GM12878 (cell line): ENCODE results near the gene LSR. TPM values are rescaled to one million over a fixed set of nuclear protein-coding genes. Genes with fewer than 3 reads are reported as not detected.
A peak's percentile ranks its signal among the peaks of the same experiment; 100 is the strongest.

Experiments used
- ATAC-seq: fragments of 200-7000 bp; cut with Tn5 transposase; 3 replicates; pipeline ENCODE4 v1.9.1; 2020; ENCODE audit warnings: mild to moderate bottlenecking, moderate library complexity
- BruUV-seq: library from RNA; stranded (reverse); fragments of 400-500 nt; replicated peaks from 2 replicates; lab custom pipeline; 2021; lab: Mats Ljungman, UMichigan
- CTCF ChIA-PET: fragments of 300-600 bp; sonication (Branson Sonifier 250); formaldehyde crosslinking; extraction: SDS; loops from one replicate; lab custom pipeline; 2021; ENCODE audit warnings: inconsistent platforms; lab: Yijun Ruan, JAX
- POLR2A ChIA-PET: fragments of 350-600 bp; formaldehyde crosslinking; extraction: SDS; loops from one replicate; lab custom pipeline; 2021; ENCODE audit warnings: inconsistent platforms; lab: Charles Lee
- RAD21 ChIA-PET: fragments of 300-600 bp; sonication (Branson Sonifier 250); formaldehyde crosslinking; loops from one replicate; lab custom pipeline; 2023; ENCODE audit warnings: antibody characterized with exemption; ENCODE audit not compliant: unreplicated experiment; lab: Charles Lee
- SMC1A ChIA-PET: fragments of 300-600 bp; sonication (Branson Sonifier 250); formaldehyde crosslinking; loops from one replicate; lab custom pipeline; 2023; ENCODE audit not compliant: unreplicated experiment, uncharacterized antibody; lab: Charles Lee
- DNase-seq: peaks from one replicate; pipeline ENCODE4 v3.0.0-alpha.2; 2011; ENCODE audit warnings: low read depth, low spot score
- FAIRE-seq: peaks from 3 replicates; lab custom pipeline; 2011; peaks lifted over from hg19 to GRCh38; lab: Jason Lieb, UNC
- H2AFZ ChIP-seq: 2 replicates; pipeline ENCODE4 v1.6.0; 2011; ENCODE audit warnings: low read depth, low read length, control low read depth; ENCODE audit not compliant: control insufficient read depth
- H3K27ac ChIP-seq: 2 replicates; pipeline ENCODE4 v1.5.1; 2011; ENCODE audit warnings: control low read depth; ENCODE audit not compliant: control insufficient read depth, insufficient read depth
- H3K27me3 ChIP-seq, 2 experiments: replicated peaks in 1 of 2; 2 replicates each; pipeline versions ENCODE4 v1.6.0 to v1.6.1; 2011; ENCODE audit warnings: low read length in 1 of 2; ENCODE audit not compliant: control insufficient read depth in 2 of 2, insufficient read depth in 2 of 2
- H3K36me3 ChIP-seq, 2 experiments: 2 replicates each; pipeline ENCODE4 v1.5.1; 2011; ENCODE audit warnings: low read length in 1 of 2; ENCODE audit not compliant: control insufficient read depth in 2 of 2, insufficient read depth in 2 of 2
- H3K4me1 ChIP-seq: 2 replicates; pipeline ENCODE4 v1.6.1; 2011; ENCODE audit warnings: mild to moderate bottlenecking, low read length, moderate library complexity, mixed read lengths; ENCODE audit not compliant: control insufficient read depth, insufficient read depth
- H3K4me2 ChIP-seq: 2 replicates; pipeline ENCODE4 v1.6.0; 2011; ENCODE audit warnings: control low read depth; ENCODE audit not compliant: control insufficient read depth, insufficient read depth
- H3K4me3 ChIP-seq: fragments of 200-600 bp; sonication (generic); 2 replicates; pipeline ENCODE4 v1.5.1; 2016
- H3K79me2 ChIP-seq: 2 replicates; pipeline ENCODE4 v1.6.0; 2011; ENCODE audit warnings: low read length; ENCODE audit not compliant: control insufficient read depth, insufficient read depth
- H3K9ac ChIP-seq: 2 replicates; pipeline ENCODE4 v1.8.0; 2011; ENCODE audit warnings: low read length, control low read depth, mixed read lengths; ENCODE audit not compliant: control insufficient read depth, insufficient read depth
- H3K9me3 ChIP-seq: replicated peaks from 3 replicates; pipeline ENCODE4 v1.5.1; 2011; ENCODE audit warnings: mild to moderate bottlenecking, low read length; ENCODE audit not compliant: control insufficient read depth, insufficient read depth
- H4K20me1 ChIP-seq: 2 replicates; pipeline ENCODE4 v1.6.0; 2011; ENCODE audit not compliant: control insufficient read depth, insufficient read depth
- ASH2L ChIP-seq: fragments of 300-600, 200-600 bp; sonication (generic); IDR thresholded peaks from 2 replicates; pipeline ENCODE4 v1.6.1; 2017; ENCODE audit warnings: low read depth, mild to moderate bottlenecking, borderline replicate concordance
- ATF7 ChIP-seq: fragments of 450-650 bp; IDR thresholded peaks from 2 replicates; pipeline ENCODE4 v1.6.1; 2016; ENCODE audit warnings: low read depth, mild to moderate bottlenecking
- BRCA1 ChIP-seq: IDR thresholded peaks from 2 replicates; pipeline ENCODE4 v1.6.1; 2011; ENCODE audit warnings: low read depth, low read length, improper control_type of control experiment
- CBFB ChIP-seq: IDR thresholded peaks from 2 replicates; pipeline ENCODE4 v1.6.1; 2016; ENCODE audit warnings: antibody characterized with exemption, low read depth
- CEBPB ChIP-seq, 2 experiments: fragments of 150-350 bp in 1 of 2; IDR thresholded peaks; 2 replicates each; pipeline ENCODE4 v1.6.1; 2012 to 2014; ENCODE audit warnings: low read depth in 2 of 2, low read length in 2 of 2, borderline replicate concordance in 1 of 2, inconsistent platforms in 1 of 2
- EGR1 ChIP-seq, 2 experiments: IDR thresholded peaks; 1 replicate in 1 of 2; 2 replicates in 1 of 2; pipeline ENCODE4 v1.6.1; 2011 to 2012; ENCODE audit warnings: low read depth in 2 of 2, low read length in 2 of 2, borderline replicate concordance in 1 of 2, mild to moderate bottlenecking in 1 of 2, moderate library complexity in 1 of 2
- ESRRA ChIP-seq: IDR thresholded peaks from 2 replicates; pipeline ENCODE4 v1.6.1; 2012; ENCODE audit warnings: mild to moderate bottlenecking, low read length, improper control_type of control experiment
- EZH2 ChIP-seq: IDR thresholded peaks from 2 replicates; pipeline ENCODE4 v1.6.1; 2012; ENCODE audit warnings: low read depth, mild to moderate bottlenecking, control low read depth, inconsistent platforms, low read length, borderline replicate concordance; ENCODE audit not compliant: control insufficient read depth
- FOXM1 ChIP-seq: IDR thresholded peaks from 2 replicates; pipeline ENCODE4 v1.6.1; 2012; ENCODE audit warnings: low read depth, mild to moderate bottlenecking, inconsistent platforms, low read length, moderate library complexity
- HDGF ChIP-seq: fragments of 450-650 bp; IDR thresholded peaks from 2 replicates; pipeline ENCODE4 v1.6.1; 2016; ENCODE audit warnings: antibody characterized with exemption
- IKZF1 ChIP-seq: fragments of 450-650 bp; conservative IDR thresholded peaks from 2 replicates; pipeline ENCODE4 v1.6.1; 2017; ENCODE audit warnings: antibody characterized with exemption, mild to moderate bottlenecking
- IRF4 ChIP-seq: IDR thresholded peaks from 2 replicates; pipeline ENCODE4 v1.6.1; 2011; ENCODE audit warnings: low read depth, low read length
- MXI1 ChIP-seq: fragments of 150-350 bp; IDR thresholded peaks from 2 replicates; pipeline ENCODE4 v1.6.1; 2011; ENCODE audit warnings: low read depth, mild to moderate bottlenecking, inconsistent platforms, low read length, improper control_type of control experiment
- NBN ChIP-seq: fragments of 450-650 bp; IDR thresholded peaks from 2 replicates; pipeline ENCODE4 v1.6.1; 2016
- NR2C1 ChIP-seq: fragments of 450-650 bp; IDR thresholded peaks from 2 replicates; pipeline ENCODE4 v1.6.1; 2017; ENCODE audit warnings: antibody characterized with exemption, mild to moderate bottlenecking, moderate library complexity
- PAX8 ChIP-seq: fragments of 450-650 bp; IDR thresholded peaks from 2 replicates; pipeline ENCODE4 v1.6.1; 2017; ENCODE audit warnings: mild to moderate bottlenecking, moderate library complexity
- SMAD5 ChIP-seq: IDR thresholded peaks from 2 replicates; pipeline ENCODE4 v1.6.1; 2016; ENCODE audit warnings: antibody characterized with exemption, low read depth
- SUZ12 ChIP-seq: fragments of 200-600 bp; sonication (generic); IDR thresholded peaks from one replicate; pipeline ENCODE4 v1.6.1; 2018; ENCODE audit warnings: antibody characterized with exemption, mild to moderate bottlenecking; ENCODE audit not compliant: unreplicated experiment
- WGBS: methylation state at CpG from one replicate; pipeline ENCODE4 v1.1.6; 2016; ENCODE audit warnings: low lambda C conversion rate; ENCODE audit not compliant: insufficient replicate concordance, insufficient coverage; ENCODE audit errors: missing lambda C conversion rate; 5-methylcytosine and 5-hydroxymethylcytosine counted together
- in situ Hi-C: fragments of 300-500 bp; cut with MboI; formaldehyde crosslinking; loops from 9 replicates; pipeline ENCODE4 v1.14.3; 2018; ENCODE audit warnings: mixed read lengths
- intact Hi-C: fragments of 100-400 bp; cut with micrococcal nuclease; formaldehyde crosslinking; loops from one replicate; pipeline ENCODE4 v1.14.2; 2022; ENCODE audit not compliant: unreplicated experiment
- polyA plus RNA-seq, 11 experiments: library from polyadenylated mRNA; depleted of rRNA in 4 of 11; unstranded in 6 of 11; stranded (reverse) in 5 of 11; fragments of >200 nt; fragmentation: Nextera tagmentation in 4 of 11; fragmentation: Illumina TruSeq in 1 of 11; extraction: Ambion mirVana in 4 of 11; extraction: Trizol in 1 of 11; gene quantifications; 1 replicate in 1 of 11; 2 replicates in 10 of 11; pipeline versions ENCODE4 v1.2.1 to v1.2.3, GENCODE V29; 2011 to 2016; ENCODE audit warnings: inconsistent platforms in 2 of 11, missing spikeins in 2 of 11, low read depth in 1 of 11
- total RNA-seq, 4 experiments: library from RNA; depleted of rRNA in 3 of 4; stranded (reverse); fragments of >200 nt in 3 of 4; fragmentation: Illumina TruSeq in 1 of 4; extraction: Trizol in 1 of 4; gene quantifications; 2 replicates each; pipeline versions ENCODE4 v1.2.1 to v1.2.3, GENCODE V29; 2013 to 2021
- TF ChIP-seq, protein P1 (sequence below): IDR thresholded peaks from 2 replicates; pipeline ENCODE4 v1.6.1; 2012; ENCODE audit warnings: low read depth, low read length, improper control_type of control experiment
- TF ChIP-seq, protein P2 (sequence below): fragments of 450-650 bp; IDR thresholded peaks from 2 replicates; pipeline ENCODE4 v1.6.1; 2014; ENCODE audit warnings: mild to moderate bottlenecking
- TF ChIP-seq, protein P3 (sequence below), 3 experiments: IDR thresholded peaks in 2 of 3; conservative IDR thresholded peaks in 1 of 3; 2 replicates each; pipeline ENCODE4 v1.5.1; 2011; ENCODE audit warnings: low read depth in 3 of 3, low read length in 3 of 3, mild to moderate bottlenecking in 3 of 3, control low read depth in 2 of 3, moderate library complexity in 2 of 3, inconsistent platforms in 1 of 3, mixed read lengths in 1 of 3; ENCODE audit not compliant: control insufficient read depth in 2 of 3, insufficient read depth in 1 of 3; ENCODE audit errors: extremely low read depth in 1 of 3

Gene LSR
- total and polyA plus RNA-seq, 10 of the 15 experiments (the other 5 are each of a cell fraction or from before 2014, with no cell fraction given): 0.26 to 53.9 (median 26.3) TPM

DNA sequence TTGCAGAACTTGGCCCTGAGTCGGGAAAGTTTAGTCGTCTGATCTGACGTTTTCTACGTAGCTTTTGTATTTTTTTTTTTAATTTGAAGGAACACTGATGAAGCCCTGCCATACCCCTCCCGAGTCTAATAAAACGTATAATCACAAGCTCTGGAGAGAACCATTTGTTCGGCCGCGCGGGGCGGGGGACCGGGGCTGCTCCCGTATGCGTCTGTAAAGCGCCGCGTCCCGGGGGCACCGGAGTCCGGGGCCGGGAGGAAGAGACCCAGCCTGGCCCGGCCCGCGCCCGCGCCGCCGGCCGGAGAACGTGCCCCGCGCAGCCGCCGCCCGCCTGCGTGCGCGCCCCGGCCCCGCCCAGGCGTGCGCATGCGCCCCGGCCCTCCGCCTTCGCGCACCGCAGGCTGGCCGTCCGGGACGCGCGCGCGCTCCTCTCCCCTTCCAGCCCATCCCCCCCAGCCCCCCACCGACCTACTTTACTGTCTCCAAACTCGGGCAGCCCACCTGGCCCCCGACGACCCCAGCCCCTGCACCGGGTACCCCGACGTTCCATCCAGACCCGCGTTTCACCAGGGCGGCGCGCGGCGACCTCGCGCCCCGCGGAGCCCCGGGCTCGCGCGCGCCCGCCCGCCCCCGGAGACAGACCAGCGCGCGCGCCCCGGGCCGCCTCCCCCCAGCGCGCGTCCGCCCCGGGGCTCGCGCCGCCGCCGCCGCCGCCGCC is 19.2 kb downstream of the LSR start:
- Histone ChIP-seq H3K79me2 (peaks cover 32% of the 10 kb centered on the region), H3K9ac (peak overlapping the region; percentile 98), H2AFZ (peak overlapping the region; percentile 60), H3K4me3 (peak overlapping the region; percentile 82), H3K4me1 (peaks cover 17% of the 10 kb centered on the region), H3K9me3 (no peaks in the 10 kb centered on the region), H4K20me1 (no peaks in the 10 kb centered on the region), H3K27me3 (no peaks in the 10 kb centered on the region), H3K36me3 (peaks cover 15 to 28% of the 10 kb centered on the region in 2 experiments), H3K27ac (peak overlapping the region; percentile 96), H3K4me2 (peak overlapping the region; percentile 92)
- in situ Hi-C loops (no loop called here), intact Hi-C loops (loop anchor here (5.0 to 10.0 kb wide), 2 partner anchors 79 to 227 kb away; partner anchors contain the start of genes FFAR1 and KRTDAP)
- ATAC-seq (peak; percentile 66), DNase-seq (no peak), FAIRE-seq (peak; percentile 70)
- ChIA-PET SMC1A (no interaction called here), CTCF (interaction anchor here (0.6 kb wide), 1 partner anchor 322 kb away, joined by 4 read pairs; no protein-coding TSS in a partner anchor), RAD21 (interaction anchor here (0.6 to 1.3 kb wide), 6 partner anchors 31 to 201 kb away, joined by 3 to 9 read pairs (median 3); no protein-coding TSS in a partner anchor), POLR2A (interaction anchor here (0.6 to 1.3 kb wide), 7 partner anchors 13 to 198 kb away, joined by 3 to 5 read pairs (median 3); no protein-coding TSS in a partner anchor)
- no TSS peak for BruUV-seq
- 1% methylated on average over 37 of the region's 100 CpGs for WGBS
- TF ChIP-seq PAX8 (no peak), SMAD5 (no peak), EZH2 (no peak), ASH2L (no peak), IRF4 (no peak), FOXM1 (no peak), EGR1 (IDR thresholded peaks at IDR 0.05; ENCODE audit: borderline replicate concordance in 1 of 2, low read depth in 2 of 2, low read length in 2 of 2) (peak in 1 of 2 experiments; percentile 28; a peak in 1 of 3 replicates), IKZF1 (0 out of 2 replicates have a peak, but pooled peaks have one; percentile 48), ESRRA (no peak), CBFB (no peak), NR2C1 (no peak), HDGF (0 out of 2 replicates have a peak, but pooled peaks have one; percentile 15), NBN (no peak), CEBPB (IDR thresholded peaks at IDR 0.05; ENCODE audit: borderline replicate concordance in 1 of 2, low read depth in 2 of 2, low read length in 2 of 2) (no peak), SUZ12 (no peak), BRCA1 (no peak), ATF7 (no peak), MXI1 (0 out of 2 replicates have a peak, but pooled peaks have one; percentile 26)
- TF ChIP-seq, protein P1, sequence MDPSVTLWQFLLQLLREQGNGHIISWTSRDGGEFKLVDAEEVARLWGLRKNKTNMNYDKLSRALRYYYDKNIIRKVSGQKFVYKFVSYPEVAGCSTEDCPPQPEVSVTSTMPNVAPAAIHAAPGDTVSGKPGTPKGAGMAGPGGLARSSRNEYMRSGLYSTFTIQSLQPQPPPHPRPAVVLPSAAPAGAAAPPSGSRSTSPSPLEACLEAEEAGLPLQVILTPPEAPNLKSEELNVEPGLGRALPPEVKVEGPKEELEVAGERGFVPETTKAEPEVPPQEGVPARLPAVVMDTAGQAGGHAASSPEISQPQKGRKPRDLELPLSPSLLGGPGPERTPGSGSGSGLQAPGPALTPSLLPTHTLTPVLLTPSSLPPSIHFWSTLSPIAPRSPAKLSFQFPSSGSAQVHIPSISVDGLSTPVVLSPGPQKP: no peak
- TF ChIP-seq, protein P2, sequence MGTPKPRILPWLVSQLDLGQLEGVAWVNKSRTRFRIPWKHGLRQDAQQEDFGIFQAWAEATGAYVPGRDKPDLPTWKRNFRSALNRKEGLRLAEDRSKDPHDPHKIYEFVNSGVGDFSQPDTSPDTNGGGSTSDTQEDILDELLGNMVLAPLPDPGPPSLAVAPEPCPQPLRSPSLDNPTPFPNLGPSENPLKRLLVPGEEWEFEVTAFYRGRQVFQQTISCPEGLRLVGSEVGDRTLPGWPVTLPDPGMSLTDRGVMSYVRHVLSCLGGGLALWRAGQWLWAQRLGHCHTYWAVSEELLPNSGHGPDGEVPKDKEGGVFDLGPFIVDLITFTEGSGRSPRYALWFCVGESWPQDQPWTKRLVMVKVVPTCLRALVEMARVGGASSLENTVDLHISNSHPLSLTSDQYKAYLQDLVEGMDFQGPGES: no peak
- TF ChIP-seq, protein P3, sequence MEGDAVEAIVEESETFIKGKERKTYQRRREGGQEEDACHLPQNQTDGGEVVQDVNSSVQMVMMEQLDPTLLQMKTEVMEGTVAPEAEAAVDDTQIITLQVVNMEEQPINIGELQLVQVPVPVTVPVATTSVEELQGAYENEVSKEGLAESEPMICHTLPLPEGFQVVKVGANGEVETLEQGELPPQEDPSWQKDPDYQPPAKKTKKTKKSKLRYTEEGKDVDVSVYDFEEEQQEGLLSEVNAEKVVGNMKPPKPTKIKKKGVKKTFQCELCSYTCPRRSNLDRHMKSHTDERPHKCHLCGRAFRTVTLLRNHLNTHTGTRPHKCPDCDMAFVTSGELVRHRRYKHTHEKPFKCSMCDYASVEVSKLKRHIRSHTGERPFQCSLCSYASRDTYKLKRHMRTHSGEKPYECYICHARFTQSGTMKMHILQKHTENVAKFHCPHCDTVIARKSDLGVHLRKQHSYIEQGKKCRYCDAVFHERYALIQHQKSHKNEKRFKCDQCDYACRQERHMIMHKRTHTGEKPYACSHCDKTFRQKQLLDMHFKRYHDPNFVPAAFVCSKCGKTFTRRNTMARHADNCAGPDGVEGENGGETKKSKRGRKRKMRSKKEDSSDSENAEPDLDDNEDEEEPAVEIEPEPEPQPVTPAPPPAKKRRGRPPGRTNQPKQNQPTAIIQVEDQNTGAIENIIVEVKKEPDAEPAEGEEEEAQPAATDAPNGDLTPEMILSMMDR (IDR thresholded peaks at IDR 0.05 in 2 of 3, conservative IDR thresholded peaks at IDR 0.05 in 1 of 3; ENCODE audit: control insufficient read depth in 2 of 3, extremely low read depth in 1 of 3, insufficient read depth in 1 of 3, low read depth in 3 of 3, low read length in 3 of 3): no peak
